Upper lobe of left lung (tissue), 6 donors: ENCODE results near the gene JAZF1. TPM values are rescaled to one million over a fixed set of nuclear protein-coding genes. Genes with fewer than 3 reads are reported as not detected.

Experiments used
- ATAC-seq, 2 donors: fragments of 200-7000 bp; cut with Tn5 transposase; one replicate each; pipeline ENCODE4 v1.9.1; 2022; ENCODE audit warnings: mild to moderate bottlenecking in 2 of 2, moderate library complexity in 2 of 2; ENCODE audit not compliant: low FRiP score in 2 of 2
- DNase-seq, 2 donors: peaks; one replicate each; pipeline ENCODE4 v3.0.0-alpha.2; 2019 to 2020
- H3K27ac ChIP-seq, 4 donors: fragments of 200-600 bp; sonication (generic); one replicate each; pipeline ENCODE4 v1.5.1; 2016 to 2019
- H3K27me3 ChIP-seq, 4 donors: fragments of 200-600 bp; sonication (generic); one replicate each; pipeline ENCODE4 v1.5.1; 2017 to 2019
- H3K36me3 ChIP-seq, 4 donors: fragments of 200-600 bp; sonication (generic); one replicate each; pipeline ENCODE4 v1.5.1; 2016 to 2019
- H3K4me1 ChIP-seq, 4 donors: fragments of 200-600 bp; sonication (generic); one replicate each; pipeline ENCODE4 v1.5.1; 2018 to 2019
- H3K4me3 ChIP-seq, 4 donors: fragments of 200-600 bp; sonication (generic); one replicate each; pipeline ENCODE4 v1.5.1; 2017 to 2019; ENCODE audit warnings: mild to moderate bottlenecking in 2 of 4, moderate library complexity in 1 of 4
- H3K9me3 ChIP-seq, 4 donors: fragments of 200-600 bp; sonication (generic); one replicate each; pipeline ENCODE4 v1.5.1; 2018 to 2019
- CTCF ChIP-seq, 6 experiments: fragments of 450-650 bp in 4 of 6; fragments of 200-600 bp in 2 of 6; sonication (generic) in 2 of 6; IDR thresholded peaks; one replicate each; pipeline ENCODE4 v1.5.1; 2016 to 2019; ENCODE audit warnings: antibody characterized with exemption in 6 of 6
- EP300 ChIP-seq, 4 donors: sonication (generic); formaldehyde crosslinking; IDR thresholded peaks; one replicate each; pipeline ENCODE4 v1.5.1; 2017; ENCODE audit warnings: antibody characterized with exemption in 4 of 4, control low read depth in 2 of 4
- POLR2A ChIP-seq, 4 donors: fragments of 450-650 bp; IDR thresholded peaks; one replicate each; pipeline ENCODE4 v1.5.1; 2016 to 2017; ENCODE audit warnings: antibody characterized with exemption in 4 of 4, mild to moderate bottlenecking in 2 of 4
- POLR2AphosphoS5 ChIP-seq, 2 donors: sonication (generic); formaldehyde crosslinking; IDR thresholded peaks; one replicate each; pipeline ENCODE4 v1.5.1; 2017; ENCODE audit warnings: antibody characterized with exemption in 2 of 2
- WGBS, 2 donors: methylation state at CpG; one replicate each; pipeline ENCODE4 v1.1.5; 2017 to 2018; 5-methylcytosine and 5-hydroxymethylcytosine counted together
- total RNA-seq, 6 donors: library from RNA; depleted of rRNA in 4 of 6; stranded (reverse); fragments of >200 nt in 4 of 6; gene quantifications; one replicate each; pipeline versions ENCODE4 v1.1.0 to v1.2.1, GENCODE V29; 2016 to 2021
- donor health status: DM: no; HTN: no; CAD: no; lungs with moderate emphysema.
- donor health status: DM: no; HTN: yes; CAD: no; lungs with severe emphysema.

JAZF1 gene
- total RNA-seq, 6 donors from 2014 or later, result 4.2 to 19.4 (median 12.4) TPM

GRCh38 chr7:27914409-27914808 lies 266.2 kb downstream of the JAZF1 start:
- no peak for TF ChIP-seq POLR2A (IDR thresholded peaks at IDR 0.05)
- TF ChIP-seq POLR2AphosphoS5 (IDR thresholded peaks at IDR 0.05), result no peak
- TF ChIP-seq EP300 (IDR thresholded peaks at IDR 0.05), result no peak
- TF ChIP-seq CTCF (IDR thresholded peaks at IDR 0.05), result no peak
- peaks cover 0 to 4% (median 0%) of the 10 kb centered on the region in 4 donors for H3K4me1 ChIP-seq
- WGBS, 2 donors, result 93 to 95% methylated on average over 3 of the region's 3 CpGs
- no peaks in the 10 kb centered on the region for H3K9me3 ChIP-seq
- no peak for ATAC-seq
- DNase-seq, result no peak
- no peaks in the 10 kb centered on the region for H3K36me3 ChIP-seq
- no peaks in the 10 kb centered on the region for H3K27me3 ChIP-seq
- H3K4me3 ChIP-seq, result no peak overlapping the region
- no peak overlapping the region for H3K27ac ChIP-seq

- Histone ChIP-seq H3K36me3 (no peaks in the 10 kb centered on the region), H3K9me3 (no peaks in the 10 kb centered on the region), H3K27ac (no peak overlapping the region), H3K27me3 (no peaks in the 10 kb centered on the region), H3K4me1 (peaks cover 0 to 4% (median 0%) of the 10 kb centered on the region in 4 donors), H3K4me3 (no peak overlapping the region)
- WGBS, 2 donors, result 80 to 95% methylated on average over 7 of the region's 7 CpGs
- no peak for DNase-seq
- TF ChIP-seq EP300 (IDR thresholded peaks at IDR 0.05) (no peak), CTCF (IDR thresholded peaks at IDR 0.05) (no peak), POLR2AphosphoS5 (IDR thresholded peaks at IDR 0.05) (no peak), POLR2A (IDR thresholded peaks at IDR 0.05) (no peak)
- no peak for ATAC-seq
Measured at GRCh38 chr7:27912751-27913150, 267.8 kb downstream of the JAZF1 start.

- Histone ChIP-seq H3K36me3 (no peaks in the 10 kb centered on the region), H3K27me3 (no peaks in the 10 kb centered on the region), H3K4me1 (no peaks in the 10 kb centered on the region), H3K4me3 (no peak overlapping the region), H3K27ac (no peak overlapping the region), H3K9me3 (no peaks in the 10 kb centered on the region)
- no peak for DNase-seq
- no peak for ATAC-seq
- TF ChIP-seq POLR2AphosphoS5 (IDR thresholded peaks at IDR 0.05) (no peak), EP300 (IDR thresholded peaks at IDR 0.05) (no peak), CTCF (IDR thresholded peaks at IDR 0.05) (no peak), POLR2A (IDR thresholded peaks at IDR 0.05) (no peak)
- 92 to 94% methylated on average over 3 of the region's 3 CpGs for WGBS, 2 donors
Measured at GRCh38 chr7:27911920-27912319, 268.7 kb downstream of the JAZF1 start.

DNA sequence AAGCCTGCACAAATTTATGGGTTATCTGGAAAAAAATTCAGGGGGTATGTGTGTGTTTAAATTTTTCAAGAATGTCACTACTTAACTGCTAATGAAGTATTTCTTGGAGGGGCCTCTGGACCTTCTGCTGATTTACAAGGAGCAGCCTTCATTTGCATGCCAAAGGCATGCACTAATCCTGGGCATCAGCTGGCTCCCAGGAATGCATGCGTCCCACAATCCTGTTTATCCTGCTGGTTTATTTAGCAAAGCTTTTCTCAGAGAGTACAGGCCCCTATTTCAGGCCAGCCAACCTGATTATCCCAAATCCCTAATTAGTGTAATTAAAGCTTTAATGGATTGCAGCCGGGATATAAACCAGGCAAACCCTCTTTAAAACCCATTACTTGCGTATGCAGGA lies 270.3 kb downstream of the JAZF1 start:
- H3K4me3 ChIP-seq, result no peak overlapping the region
- DNase-seq (no peak), ATAC-seq (no peak)
- H3K4me1 ChIP-seq, result no peaks in the 10 kb centered on the region
- TF ChIP-seq POLR2AphosphoS5 (IDR thresholded peaks at IDR 0.05) (no peak), EP300 (IDR thresholded peaks at IDR 0.05) (no peak), CTCF (IDR thresholded peaks at IDR 0.05) (no peak), POLR2A (IDR thresholded peaks at IDR 0.05) (no peak)
- no peaks in the 10 kb centered on the region for H3K9me3 ChIP-seq
- no peaks in the 10 kb centered on the region for H3K27me3 ChIP-seq
- H3K27ac ChIP-seq, result no peak overlapping the region
- WGBS, 2 donors, result 88 to 95% methylated on average over 3 of the region's 3 CpGs
- H3K36me3 ChIP-seq, result no peaks in the 10 kb centered on the region

GRCh38 chr7:27908534-27909165 lies 271.9 kb downstream of the JAZF1 start:
- 96 to 97% methylated on average over 4 of the region's 4 CpGs for WGBS, 2 donors
- H3K4me1 ChIP-seq, result no peaks in the 10 kb centered on the region
- TF ChIP-seq CTCF (IDR thresholded peaks at IDR 0.05) (no peak), POLR2AphosphoS5 (IDR thresholded peaks at IDR 0.05) (no peak), POLR2A (IDR thresholded peaks at IDR 0.05) (no peak), EP300 (IDR thresholded peaks at IDR 0.05) (no peak)
- H3K4me3 ChIP-seq, result no peak overlapping the region
- H3K36me3 ChIP-seq, result no peaks in the 10 kb centered on the region
- H3K9me3 ChIP-seq, result no peaks in the 10 kb centered on the region
- DNase-seq (no peak), ATAC-seq (no peak)
- H3K27me3 ChIP-seq, result no peaks in the 10 kb centered on the region
- no peak overlapping the region for H3K27ac ChIP-seq
